Astrocyte (in vitro differentiated cells and primary cell): ENCODE data around the gene MMP23B. TPM values are rescaled to one million over a fixed set of nuclear protein-coding genes. Genes with fewer than 3 reads are reported as not detected.
A peak's percentile ranks its signal among the peaks of the same experiment; 100 is the strongest.

Source experiments
- DNase-seq: peaks from one replicate; pipeline ENCODE4 v3.0.0-alpha.2; 2010; ENCODE audit warnings: low read depth
- FAIRE-seq: peaks from 2 replicates; lab custom pipeline; 2011; peaks lifted over from hg19 to GRCh38; lab: Jason Lieb, UNC
- H2AFZ ChIP-seq: 2 replicates; pipeline ENCODE4 v1.6.0; 2012; ENCODE audit warnings: low read depth, low read length, inconsistent platforms
- H3K27ac ChIP-seq: 2 replicates; pipeline ENCODE4 v1.5.1; 2011; ENCODE audit warnings: low read depth, low read length, inconsistent platforms
- H3K27me3 ChIP-seq: 2 replicates; pipeline ENCODE4 v1.6.0; 2011; ENCODE audit warnings: low read length, inconsistent platforms; ENCODE audit not compliant: insufficient read depth
- H3K36me3 ChIP-seq: 2 replicates; pipeline ENCODE4 v1.5.1; 2011; ENCODE audit warnings: low read length, inconsistent platforms; ENCODE audit not compliant: insufficient read depth
- H3K4me1 ChIP-seq: 2 replicates; pipeline ENCODE4 v1.5.1; 2011; ENCODE audit warnings: low read length, inconsistent platforms; ENCODE audit not compliant: insufficient read depth
- H3K4me2 ChIP-seq: 2 replicates; pipeline ENCODE4 v1.6.0; 2012; ENCODE audit warnings: low read length, inconsistent platforms
- H3K4me3 ChIP-seq: 2 replicates; pipeline ENCODE4 v1.5.1; 2011; ENCODE audit warnings: low read depth, mild to moderate bottlenecking, low read length, inconsistent platforms; ENCODE audit not compliant: insufficient read depth
- H3K79me2 ChIP-seq: 2 replicates; pipeline ENCODE4 v1.6.0; 2012; ENCODE audit warnings: mild to moderate bottlenecking, low read length, inconsistent platforms; ENCODE audit not compliant: insufficient read depth
- H3K9ac ChIP-seq: 2 replicates; pipeline ENCODE4 v1.6.0; 2012; ENCODE audit warnings: mild to moderate bottlenecking, low read length, inconsistent platforms
- H3K9me3 ChIP-seq: 2 replicates; pipeline ENCODE4 v1.5.1; 2012; ENCODE audit warnings: low read depth, mild to moderate bottlenecking, low read length, inconsistent platforms; ENCODE audit not compliant: insufficient read depth
- H4K20me1 ChIP-seq: 2 replicates; pipeline ENCODE4 v1.6.0; 2012; ENCODE audit warnings: low read length, inconsistent platforms; ENCODE audit not compliant: insufficient read depth
- H3K27ac Mint-ChIP-seq: one replicate; pipeline ENCODE4 v1.8.0; 2021; ENCODE audit warnings: mild to moderate bottlenecking, mixed read lengths; ENCODE audit not compliant: unreplicated experiment
- H3K27me3 Mint-ChIP-seq: one replicate; pipeline ENCODE4 v1.8.0; 2021; ENCODE audit warnings: low read depth, mixed read lengths; ENCODE audit not compliant: unreplicated experiment
- H3K36me3 Mint-ChIP-seq: one replicate; pipeline ENCODE4 v1.8.0; 2021; ENCODE audit warnings: low read depth, mixed read lengths; ENCODE audit not compliant: unreplicated experiment
- H3K4me1 Mint-ChIP-seq: one replicate; pipeline ENCODE4 v1.8.0; 2021; ENCODE audit warnings: low read depth, mixed read lengths; ENCODE audit not compliant: unreplicated experiment
- H3K4me3 Mint-ChIP-seq: one replicate; pipeline ENCODE4 v1.8.0; 2021; ENCODE audit warnings: mild to moderate bottlenecking, moderate library complexity, mixed read lengths; ENCODE audit not compliant: unreplicated experiment
- H3K9me3 Mint-ChIP-seq: one replicate; pipeline ENCODE4 v1.8.0; 2021; ENCODE audit warnings: mild to moderate bottlenecking, mixed read lengths; ENCODE audit not compliant: unreplicated experiment
- CTCF ChIP-seq: IDR thresholded peaks from 2 replicates; pipeline ENCODE4 v1.5.1; 2011; ENCODE audit warnings: low read depth, mild to moderate bottlenecking, inconsistent platforms, low read length, moderate library complexity; ENCODE audit not compliant: insufficient read depth
- EZH2 ChIP-seq: IDR thresholded peaks from 2 replicates; pipeline ENCODE4 v1.6.1; 2012; ENCODE audit warnings: mild to moderate bottlenecking, low read length, inconsistent platforms; ENCODE audit not compliant: insufficient read depth
- total RNA-seq: library from RNA; stranded (reverse); gene quantifications from 2 replicates; pipeline ENCODE4 v1.2.1, GENCODE V29; 2021

MMP23B gene
- total RNA-seq, 1 donor from 2014 or later: 40.7 TPM

DNA sequence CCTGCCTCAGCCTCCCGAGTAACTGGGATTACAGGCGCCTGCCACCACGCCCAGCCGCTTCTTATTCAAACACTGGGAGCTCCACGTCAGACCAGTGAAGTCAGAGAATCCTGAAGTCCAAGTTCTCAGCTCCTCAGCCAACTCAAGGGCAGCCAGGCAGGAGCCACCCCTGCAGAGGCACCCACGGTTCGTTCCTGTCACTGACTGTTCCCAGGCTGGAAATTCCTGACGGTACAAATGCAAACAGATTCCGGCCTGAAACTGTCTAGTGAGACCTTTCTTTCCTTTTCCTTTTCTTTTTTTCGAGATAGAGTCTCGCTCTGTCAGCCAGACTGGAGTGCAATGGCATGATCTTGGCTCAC, 48.9 kb downstream of the MMP23B start:
- no peaks in the 10 kb centered on the region for H3K27me3 ChIP-seq
- H3K27me3 Mint-ChIP-seq: no peaks in the 10 kb centered on the region
- no peak for FAIRE-seq
- peaks cover 3% of the 10 kb centered on the region for H3K4me1 ChIP-seq
- H3K36me3 ChIP-seq: no peaks in the 10 kb centered on the region
- H3K4me2 ChIP-seq: no peak overlapping the region
- H3K4me3 ChIP-seq: no peak overlapping the region
- no peak for DNase-seq
- no peak overlapping the region for H3K4me3 Mint-ChIP-seq
- no peak overlapping the region for H3K9ac ChIP-seq
- H3K4me1 Mint-ChIP-seq: peaks cover 14% of the 10 kb centered on the region
- H3K36me3 Mint-ChIP-seq: peaks cover 2% of the 10 kb centered on the region
- TF ChIP-seq EZH2: no peak
- TF ChIP-seq CTCF: no peak
- no peaks in the 10 kb centered on the region for H3K9me3 Mint-ChIP-seq
- H3K27ac Mint-ChIP-seq: peak overlapping the region; percentile 53
- no peaks in the 10 kb centered on the region for H3K9me3 ChIP-seq
- H2AFZ ChIP-seq: no peak overlapping the region
- H4K20me1 ChIP-seq: peaks cover 63% of the 10 kb centered on the region
- peaks cover 74% of the 10 kb centered on the region for H3K79me2 ChIP-seq
- H3K27ac ChIP-seq: no peak overlapping the region

DNA sequence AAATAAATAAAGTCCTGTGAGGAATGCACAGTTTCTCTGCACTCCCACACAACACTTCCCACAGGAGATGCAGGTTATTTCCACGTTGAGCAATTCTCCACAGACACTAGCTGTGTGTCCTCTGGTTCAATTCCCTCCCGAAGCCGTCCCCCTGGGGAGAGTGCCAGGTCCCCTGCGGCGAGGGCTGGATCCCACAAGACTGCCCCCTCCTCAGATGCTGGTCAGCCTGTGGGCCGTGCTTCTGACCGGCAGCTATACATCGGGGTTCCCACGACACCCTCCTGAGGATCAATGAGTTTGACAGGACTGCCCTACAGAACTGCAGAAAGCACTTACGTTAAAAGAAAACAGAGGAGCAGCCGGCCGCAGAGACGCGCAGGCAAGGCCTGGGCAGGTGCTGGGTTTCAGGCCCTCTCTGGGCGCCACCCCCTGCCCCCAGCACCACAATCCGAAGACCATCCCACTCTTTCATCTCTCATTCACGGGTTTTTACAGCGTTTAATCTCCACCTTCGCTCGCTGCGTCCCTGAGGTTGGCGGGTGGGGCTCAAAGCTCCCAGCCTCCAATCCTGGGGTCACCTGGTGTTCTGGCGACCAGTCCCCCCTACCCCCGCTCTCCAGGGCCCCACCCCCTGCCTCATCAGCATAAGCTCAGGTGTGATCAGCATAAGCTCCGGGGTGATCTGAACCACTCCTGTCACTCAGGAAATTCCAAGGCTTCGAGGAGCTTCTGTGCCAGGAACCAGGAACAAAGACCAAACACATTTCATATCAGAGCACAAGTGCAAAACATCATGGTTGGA, 51.3 kb downstream of the MMP23B start:
- H3K4me1 Mint-ChIP-seq: peaks cover 20% of the 10 kb centered on the region
- DNase-seq (no peak), FAIRE-seq (no peak)
- H3K4me2 ChIP-seq: no peak overlapping the region
- no peaks in the 10 kb centered on the region for H3K9me3 Mint-ChIP-seq
- H4K20me1 ChIP-seq: peaks cover 67% of the 10 kb centered on the region
- H3K9ac ChIP-seq: no peak overlapping the region
- H3K27me3 ChIP-seq: no peaks in the 10 kb centered on the region
- H3K36me3 ChIP-seq: no peaks in the 10 kb centered on the region
- no peak overlapping the region for H3K27ac ChIP-seq
- no peak overlapping the region for H2AFZ ChIP-seq
- no peaks in the 10 kb centered on the region for H3K9me3 ChIP-seq
- peak overlapping the region; percentile 72 for H3K27ac Mint-ChIP-seq
- H3K79me2 ChIP-seq: peaks cover 84% of the 10 kb centered on the region
- no peak overlapping the region for H3K4me3 ChIP-seq
- peaks cover 7% of the 10 kb centered on the region for H3K4me1 ChIP-seq
- H3K36me3 Mint-ChIP-seq: peaks cover 4% of the 10 kb centered on the region
- no peaks in the 10 kb centered on the region for H3K27me3 Mint-ChIP-seq
- no peak for TF ChIP-seq EZH2
- no peak for TF ChIP-seq CTCF
- no peak overlapping the region for H3K4me3 Mint-ChIP-seq

Other genes with a start within 250 kb of the MMP23B start
- 194 and 197 TPM in 2 replicates for gene CCNL2, start 232.8 kb upstream of the MMP23B start, total RNA-seq
- 87.3 and 88.5 TPM in 2 replicates for gene MRPL20, start 224.9 kb upstream of the MMP23B start, total RNA-seq
- gene ANKRD65, start 210.9 kb upstream of the MMP23B start, total RNA-seq: 0.64 TPM in 1 of 2 replicates, not detected in the other
- 60.4 and 81.2 TPM in 2 replicates for gene VWA1, start 196.5 kb upstream of the MMP23B start, total RNA-seq
- gene ATAD3C, start 182.5 kb upstream of the MMP23B start, total RNA-seq: 1.8 and 2.5 TPM in 2 replicates
- 55.3 and 63.0 TPM in 2 replicates for gene ATAD3B, start 160.4 kb upstream of the MMP23B start, total RNA-seq
- gene ATAD3A, start 120.0 kb upstream of the MMP23B start, total RNA-seq: 51.1 and 54.9 TPM in 2 replicates
- 7.0 and 9.0 TPM in 2 replicates for gene TMEM240, start 91.5 kb upstream of the MMP23B start, total RNA-seq
- 143 and 145 TPM in 2 replicates for gene SSU72, start 57.3 kb upstream of the MMP23B start, total RNA-seq
- 7.4 and 8.7 TPM in 2 replicates for gene FNDC10, start 32.0 kb upstream of the MMP23B start, total RNA-seq
- gene MIB2, start 16.7 kb upstream of the MMP23B start, total RNA-seq: 73.6 and 80.1 TPM in 2 replicates
- gene CDK11B, start 26.8 kb downstream of the MMP23B start, total RNA-seq: 21.1 and 23.4 TPM in 2 replicates
- 45.1 and 47.7 TPM in 2 replicates for gene SLC35E2B, start 60.6 kb downstream of the MMP23B start, total RNA-seq
- gene CDK11A, start 92.2 kb downstream of the MMP23B start, total RNA-seq: 30.3 and 35.3 TPM in 2 replicates
- gene NADK, start 146.3 kb downstream of the MMP23B start, total RNA-seq: 83.7 and 87.6 TPM in 2 replicates